Stimulated activated CD4-positive, alpha-beta T cell treated with anti-CD3 and anti-CD28 coated beads, TNF-alpha, amount 100 ng/mL, for 1 hour (primary cell): Measurements from ENCODE around the gene ADAMTS8.

Experiments
- DNase-seq, 3 donors: peaks; one replicate each; pipeline ENCODE4 v3.0.0-alpha.2; 2020; ENCODE audit warnings: low read depth in 3 of 3, low spot score in 1 of 3

ADAMTS8 gene

GRCh38 chr11:130420478-130421198 is 7.8 kb downstream of the ADAMTS8 start:
- no peak for DNase-seq

DNA sequence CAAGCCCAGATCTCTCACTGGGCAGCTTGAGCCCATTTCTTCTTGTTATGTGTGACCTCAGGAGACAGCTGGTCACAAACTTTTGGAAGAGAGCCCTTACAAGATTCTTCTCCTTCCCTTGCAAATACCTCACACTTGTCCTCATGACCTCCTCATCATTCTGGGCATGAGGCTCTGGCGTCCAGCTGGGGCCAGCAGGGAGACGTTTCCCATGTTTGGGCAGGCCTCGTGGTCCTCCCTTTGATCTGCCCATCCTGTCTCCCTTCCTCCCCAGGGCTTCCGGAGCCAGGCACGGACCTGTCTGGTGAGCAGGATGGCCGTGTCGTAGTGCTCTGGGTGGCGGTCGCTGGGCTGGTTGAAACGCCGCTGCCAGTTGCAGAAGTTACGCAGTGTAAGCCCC is 9.7 kb downstream of the ADAMTS8 start:
- DNase-seq = no peak

DNA sequence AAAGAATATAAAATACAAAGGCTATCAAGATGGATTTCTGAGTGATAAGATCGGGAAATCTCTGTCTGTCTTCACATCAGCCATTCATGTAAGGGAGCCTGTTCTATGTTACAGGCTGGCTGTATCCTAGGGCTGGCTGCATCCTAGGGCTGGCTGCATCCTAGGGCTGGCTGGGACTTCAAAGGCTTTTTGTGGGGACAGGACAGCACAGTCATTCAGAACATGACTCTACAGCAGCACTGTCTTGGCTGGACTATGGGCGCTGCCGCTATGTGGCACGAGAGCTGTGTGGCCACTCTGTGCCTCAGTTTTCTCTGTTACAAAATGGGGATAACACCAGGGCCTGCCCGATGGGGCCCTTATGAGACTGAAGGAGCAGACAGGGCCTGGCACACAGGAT is 10.2 kb downstream of the ADAMTS8 start:
- no peak for DNase-seq

GRCh38 chr11:130416906-130417305 is 11.5 kb downstream of the ADAMTS8 start:
- DNase-seq = no peak

- no peak for DNase-seq
These were observed 11.9 kb downstream of the ADAMTS8 start for GRCh38 chr11:130416530-130416882.

GRCh38 chr11:130415731-130416529 is 12.5 kb downstream of the ADAMTS8 start:
- DNase-seq = no peak

- no peak for DNase-seq
These were observed 14.0 kb downstream of the ADAMTS8 start for GRCh38 chr11:130414107-130415080.

GRCh38 chr11:130413405-130414106 is 14.9 kb downstream of the ADAMTS8 start:
- DNase-seq = no peak

DNA sequence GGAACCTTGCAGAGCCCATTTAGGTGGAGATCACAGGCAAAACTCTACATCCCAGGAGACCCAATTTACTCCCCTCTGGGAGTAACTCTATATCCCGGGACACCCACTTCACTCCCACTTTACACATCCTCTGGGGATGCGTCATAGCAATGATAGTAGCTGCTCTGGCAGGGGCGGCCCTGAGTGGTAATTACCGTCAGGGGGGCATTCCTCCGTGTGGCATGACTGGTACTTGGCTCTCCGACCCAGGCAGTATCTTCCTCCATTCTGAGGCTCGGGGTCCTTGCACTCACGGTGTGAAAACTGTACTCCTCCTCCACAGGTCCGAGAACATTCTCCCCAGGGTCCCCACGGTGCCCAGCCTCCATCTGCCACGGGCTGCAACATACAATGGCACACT is 17.2 kb downstream of the ADAMTS8 start:
- DNase-seq = no peak

GRCh38 chr11:130409594-130410388 is 18.6 kb downstream of the ADAMTS8 start:
- no peak for DNase-seq

GRCh38 chr11:130408901-130409300 is 19.5 kb downstream of the ADAMTS8 start:
- DNase-seq = no peak

DNA sequence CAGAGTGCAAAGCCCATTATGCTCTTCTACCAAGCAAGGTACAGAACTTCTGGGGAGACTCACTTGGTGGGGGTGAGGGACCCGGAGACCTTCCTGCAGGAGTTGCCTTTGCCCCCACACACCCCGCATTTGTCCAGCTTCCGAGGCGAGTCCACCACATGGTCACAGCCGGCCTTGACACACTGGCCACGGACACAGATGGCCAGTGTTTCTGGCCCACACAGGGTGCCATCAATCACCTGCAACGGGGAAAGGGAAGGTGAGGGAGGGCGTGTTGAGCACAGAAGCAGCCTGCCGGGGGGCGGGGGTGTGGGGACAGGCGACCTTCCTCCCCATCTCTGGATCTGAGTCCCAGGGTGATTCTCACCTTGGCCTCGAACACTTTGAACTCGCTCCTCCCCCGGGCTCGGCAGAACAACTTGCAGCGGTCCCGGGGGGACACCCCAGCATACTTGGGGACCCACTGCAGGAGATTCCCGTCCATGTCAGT is 20.0 kb downstream of the ADAMTS8 start:
- no peak for DNase-seq

DNA sequence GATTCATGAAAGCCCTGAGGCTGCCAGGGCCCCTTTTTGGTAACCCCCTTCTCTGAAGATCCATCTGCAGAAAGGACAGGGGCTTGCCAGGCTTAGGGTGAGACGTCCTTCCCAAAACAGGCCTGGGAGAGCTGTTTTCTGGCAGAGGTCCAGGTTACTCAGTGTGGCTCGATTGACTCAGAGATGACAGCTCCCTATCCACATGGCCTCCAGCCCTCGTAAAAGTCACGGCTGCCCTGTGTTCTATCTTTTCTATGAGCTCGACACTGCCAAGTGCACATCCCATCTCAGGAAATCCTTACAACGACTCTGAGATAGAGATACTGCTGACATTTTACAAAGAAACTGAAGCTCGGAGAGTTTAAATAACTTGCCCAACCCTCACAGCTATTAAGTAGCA is 20.4 kb downstream of the ADAMTS8 start:
- no peak for DNase-seq

GRCh38 chr11:130405428-130405827 is 23.0 kb downstream of the ADAMTS8 start:
- no peak for DNase-seq

DNA sequence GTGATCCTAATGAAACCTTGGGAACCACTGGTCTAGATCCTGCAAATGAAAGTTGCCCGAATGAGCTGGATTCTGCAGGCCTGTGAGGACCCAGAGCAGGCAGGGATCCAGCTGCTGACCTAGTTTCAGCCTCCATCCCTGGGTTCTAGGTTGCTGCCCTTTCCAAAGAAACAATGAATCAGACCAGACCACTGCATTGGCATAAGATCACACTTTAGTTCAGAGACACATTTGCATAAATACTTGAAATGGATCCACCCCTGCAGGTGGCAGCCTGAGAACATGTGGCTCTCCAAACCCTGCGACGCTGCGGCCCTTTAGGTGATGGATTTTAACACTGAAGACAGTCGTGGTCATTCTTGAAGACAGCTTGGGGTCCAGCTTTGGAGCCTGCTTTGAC is 23.7 kb downstream of the ADAMTS8 start:
- DNase-seq = no peak

DNA sequence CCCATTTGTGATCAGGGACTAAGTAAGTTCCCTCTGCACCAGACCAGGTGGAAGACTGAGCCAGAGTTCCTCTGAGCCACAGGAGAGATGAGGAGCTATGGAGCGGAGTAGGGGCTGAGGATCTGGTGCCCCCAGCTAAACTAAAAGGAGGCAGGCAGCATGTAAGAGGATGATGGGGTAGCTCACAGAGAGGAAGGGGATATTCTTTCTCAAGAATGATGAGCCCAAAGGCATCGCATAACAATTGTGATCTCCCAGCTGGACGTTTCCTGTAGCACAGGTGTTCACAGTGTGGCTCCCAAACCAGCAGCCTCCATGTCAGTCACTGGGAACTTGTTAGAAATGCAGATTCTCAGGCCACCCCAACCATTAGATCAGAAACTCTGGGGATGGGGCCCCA is 24.4 kb downstream of the ADAMTS8 start:
- no peak for DNase-seq

- no peak for DNase-seq
These were observed 25.1 kb downstream of the ADAMTS8 start for GRCh38 chr11:130403271-130403804.

DNA sequence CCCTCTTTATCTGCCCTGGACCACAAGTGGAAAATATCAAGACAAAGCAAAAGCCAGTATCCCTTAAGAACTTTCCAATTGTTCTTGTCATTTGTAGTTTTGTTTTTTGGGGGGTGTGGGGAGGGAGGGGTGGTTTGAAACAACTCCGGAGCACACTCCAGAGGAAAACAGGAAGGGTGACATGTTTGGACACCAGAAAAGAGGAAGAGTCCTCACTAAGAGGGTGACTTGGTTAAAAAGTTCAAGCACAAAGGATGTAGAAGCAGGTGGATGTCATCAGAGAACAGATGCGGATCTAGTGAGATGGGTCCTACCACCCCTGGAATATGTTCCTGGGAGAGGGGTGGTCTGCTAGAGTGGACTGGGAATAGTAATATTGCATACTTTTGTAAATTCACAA is 25.8 kb downstream of the ADAMTS8 start:
- DNase-seq = no peak

- no peak for DNase-seq
These were observed 27.5 kb downstream of the ADAMTS8 start for GRCh38 chr11:130400781-130401483.
